Activated CD8-positive, alpha-beta memory T cell treated with anti-CD3 and anti-CD28 coated beads, Interleukin-2, amount 50 U/mL, for 48 hours (primary cell): ENCODE data around the gene RHOBTB3.

ENCODE experiments used
- DNase-seq: peaks from one replicate; pipeline ENCODE4 v3.0.0-alpha.2; 2020

Gene RHOBTB3

GRCh38 chr5:95843733-95844223 is 112.6 kb downstream of the RHOBTB3 start:
- peak; percentile 7 for DNase-seq

DNA sequence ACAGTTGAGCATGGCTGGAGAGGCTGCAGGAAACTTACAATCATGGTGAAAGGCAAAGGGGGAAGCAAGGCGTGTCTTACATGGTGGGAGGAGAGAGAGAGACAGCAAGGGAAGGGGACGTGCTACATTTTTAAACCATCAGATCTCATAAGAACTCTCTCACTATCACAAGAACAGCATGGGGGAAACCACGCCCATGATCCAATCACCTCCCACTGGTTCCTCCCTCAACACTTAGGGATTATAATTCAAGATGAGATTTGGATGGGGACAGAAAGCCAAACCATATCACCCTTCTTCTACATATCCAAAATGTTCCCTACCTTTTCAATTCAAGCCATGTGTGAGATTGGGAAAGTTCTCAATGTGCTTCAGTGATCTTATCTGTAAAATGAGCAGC is 114.3 kb downstream of the RHOBTB3 start:
- peak; percentile 12 for DNase-seq
